ENCODE measurements around the gene PCSK2. TPM values are rescaled to one million over a fixed set of nuclear protein-coding genes. Genes with fewer than 3 reads are reported as not detected.
A peak's percentile ranks its signal among the peaks of the same experiment; 100 is the strongest.
"Not testable (repeated sequence)": the region's sequence is repeated elsewhere in the genome, so short reads cannot be mapped to it uniquely, and the experiment has no call there.

The PCSK2 gene, protein sequence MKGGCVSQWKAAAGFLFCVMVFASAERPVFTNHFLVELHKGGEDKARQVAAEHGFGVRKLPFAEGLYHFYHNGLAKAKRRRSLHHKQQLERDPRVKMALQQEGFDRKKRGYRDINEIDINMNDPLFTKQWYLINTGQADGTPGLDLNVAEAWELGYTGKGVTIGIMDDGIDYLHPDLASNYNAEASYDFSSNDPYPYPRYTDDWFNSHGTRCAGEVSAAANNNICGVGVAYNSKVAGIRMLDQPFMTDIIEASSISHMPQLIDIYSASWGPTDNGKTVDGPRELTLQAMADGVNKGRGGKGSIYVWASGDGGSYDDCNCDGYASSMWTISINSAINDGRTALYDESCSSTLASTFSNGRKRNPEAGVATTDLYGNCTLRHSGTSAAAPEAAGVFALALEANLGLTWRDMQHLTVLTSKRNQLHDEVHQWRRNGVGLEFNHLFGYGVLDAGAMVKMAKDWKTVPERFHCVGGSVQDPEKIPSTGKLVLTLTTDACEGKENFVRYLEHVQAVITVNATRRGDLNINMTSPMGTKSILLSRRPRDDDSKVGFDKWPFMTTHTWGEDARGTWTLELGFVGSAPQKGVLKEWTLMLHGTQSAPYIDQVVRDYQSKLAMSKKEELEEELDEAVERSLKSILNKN
- not detected for total RNA-seq

DNA sequence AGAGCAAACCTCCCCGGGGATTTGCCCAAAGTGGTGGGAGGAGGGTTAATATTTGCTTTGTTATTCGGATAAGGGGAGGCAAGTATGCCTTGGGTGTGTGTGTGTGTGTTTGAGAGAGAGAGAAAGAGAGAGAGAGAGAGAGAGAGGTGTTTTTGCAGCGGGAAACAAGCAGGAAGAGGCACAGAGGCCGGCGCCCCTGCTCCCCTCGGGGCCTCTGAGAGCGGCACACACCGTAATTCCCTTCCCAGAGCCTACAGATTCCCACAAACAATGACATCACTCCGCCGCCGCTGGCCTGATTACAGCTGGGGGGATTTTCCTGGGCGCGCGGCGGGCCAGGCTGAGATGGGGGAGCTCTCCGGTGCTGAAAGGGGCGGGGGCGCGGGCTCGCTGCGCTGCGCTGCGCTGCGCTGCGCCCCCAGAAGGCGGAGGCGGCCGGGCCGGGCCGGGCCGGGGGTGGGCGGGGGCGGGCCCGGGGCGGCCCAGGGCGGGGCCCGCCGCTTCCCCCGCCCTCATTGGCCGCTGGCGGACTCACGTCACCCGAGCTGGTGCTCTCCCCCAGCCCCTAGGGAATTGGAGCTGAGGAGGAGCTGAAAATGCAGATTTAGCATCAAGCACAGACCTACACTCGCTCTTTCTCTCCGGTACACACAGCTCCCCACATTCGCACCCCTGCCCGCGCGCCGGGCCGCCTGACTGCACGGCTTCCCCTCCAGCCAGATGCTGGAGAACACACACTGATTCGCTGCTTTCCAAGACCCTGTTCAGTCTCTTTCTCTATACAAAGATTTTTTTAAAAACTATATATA lies at the start of gene PCSK2:
Gene PCSK2, plus strand, starts transcription at position 631 of the 809 bp plus-strand sequence. CDS start 266 bp downstream, outside the sequence.
- peaks cover 54% of the 10 kb centered on the region for H3K27me3 Mint-ChIP-seq

DNA sequence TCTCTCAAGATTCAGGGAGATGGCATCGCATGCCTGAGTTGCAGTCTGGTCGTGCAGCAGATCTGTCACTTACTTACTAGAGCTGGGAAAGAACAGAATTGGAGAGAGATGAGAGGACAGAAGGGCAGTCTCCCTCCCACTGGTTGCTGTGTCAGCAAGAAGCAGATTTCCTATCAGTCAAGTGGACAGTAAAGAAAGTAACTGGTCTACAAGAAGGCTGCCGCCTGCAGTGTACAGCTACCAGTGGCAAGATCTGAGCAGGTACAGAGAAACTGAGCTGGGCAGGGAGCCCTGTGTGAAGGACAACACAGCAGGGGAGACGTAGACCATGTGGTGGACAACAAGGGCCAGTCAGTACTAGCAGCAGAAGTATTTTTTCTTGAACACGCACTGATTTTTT lies 49.5 kb upstream of the PCSK2 start:
- H3K27me3 Mint-ChIP-seq = peaks cover 4% of the 10 kb centered on the region
- H3K9me3 Mint-ChIP-seq = peaks cover 13% of the 10 kb centered on the region
- no peaks in the 10 kb centered on the region for H3K36me3 Mint-ChIP-seq (ENCODE audit: low read depth)
- ATAC-seq (replicated peaks) = no peak
- no peak overlapping the region for H3K27ac Mint-ChIP-seq
- no peak overlapping the region for H3K4me3 Mint-ChIP-seq
- no peaks in the 10 kb centered on the region for H3K4me1 Mint-ChIP-seq

More for the DNA sequence above, at the start of gene PCSK2:
- Mint-ChIP-seq H3K4me1 (no peaks in the 10 kb centered on the region), H3K4me3 (peak within 1 kb of the TSS; percentile 10), H3K9me3 (no peaks in the 10 kb centered on the region), H3K27ac (no peak within 1 kb of the TSS), H3K36me3 (ENCODE audit: low read depth) (no peaks in the 10 kb centered on the region)
- ATAC-seq (replicated peaks) = no peak

GRCh38 chr20:17179840-17180239 lies 47.0 kb upstream of the PCSK2 start:
- H3K27me3 Mint-ChIP-seq = peaks cover 4% of the 10 kb centered on the region

GRCh38 chr20:17189976-17190695 lies 36.7 kb upstream of the PCSK2 start:
- no peaks in the 10 kb centered on the region for H3K27me3 Mint-ChIP-seq
- no peak for ATAC-seq (replicated peaks)
- H3K4me1 Mint-ChIP-seq = no peaks in the 10 kb centered on the region
- no peak overlapping the region for H3K27ac Mint-ChIP-seq
- H3K36me3 Mint-ChIP-seq (ENCODE audit: low read depth) = no peaks in the 10 kb centered on the region
- no peak overlapping the region for H3K4me3 Mint-ChIP-seq
- peaks cover 6% of the 10 kb centered on the region for H3K9me3 Mint-ChIP-seq

More at GRCh38 chr20:17179840-17180239, 47.0 kb upstream of the PCSK2 start:
- Mint-ChIP-seq H3K4me3 (no peak overlapping the region), H3K9me3 (peaks cover 23% of the 10 kb centered on the region), H3K27ac (no peak overlapping the region), H3K36me3 (ENCODE audit: low read depth) (no peaks in the 10 kb centered on the region), H3K4me1 (no peaks in the 10 kb centered on the region)
- ATAC-seq (replicated peaks) = no peak

DNA sequence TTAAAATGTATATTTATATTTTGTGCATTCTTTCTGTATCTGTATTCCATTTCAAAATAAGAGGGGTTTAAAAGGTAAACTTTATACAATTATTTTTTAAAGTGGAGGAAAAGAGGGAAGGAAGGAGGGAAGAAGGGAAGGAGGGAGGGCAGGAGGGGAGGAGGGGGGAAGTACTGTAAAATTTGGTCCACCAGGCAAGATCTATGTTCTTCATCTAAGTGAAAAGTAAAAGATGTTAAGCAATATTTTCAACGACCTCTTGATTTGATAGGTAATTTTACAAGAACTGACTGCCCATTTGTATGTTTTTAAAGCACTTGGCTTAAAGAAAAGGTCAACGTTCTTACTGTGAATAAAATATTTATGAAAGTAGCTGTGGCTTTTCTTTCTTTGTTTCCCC lies 29.8 kb upstream of the PCSK2 start:
- Mint-ChIP-seq H3K9me3 (no peaks in the 10 kb centered on the region), H3K27ac (no peak overlapping the region), H3K4me1 (no peaks in the 10 kb centered on the region), H3K27me3 (peaks cover 8% of the 10 kb centered on the region), H3K36me3 (ENCODE audit: low read depth) (no peaks in the 10 kb centered on the region), H3K4me3 (no peak overlapping the region)
- ATAC-seq (replicated peaks) = no peak

DNA sequence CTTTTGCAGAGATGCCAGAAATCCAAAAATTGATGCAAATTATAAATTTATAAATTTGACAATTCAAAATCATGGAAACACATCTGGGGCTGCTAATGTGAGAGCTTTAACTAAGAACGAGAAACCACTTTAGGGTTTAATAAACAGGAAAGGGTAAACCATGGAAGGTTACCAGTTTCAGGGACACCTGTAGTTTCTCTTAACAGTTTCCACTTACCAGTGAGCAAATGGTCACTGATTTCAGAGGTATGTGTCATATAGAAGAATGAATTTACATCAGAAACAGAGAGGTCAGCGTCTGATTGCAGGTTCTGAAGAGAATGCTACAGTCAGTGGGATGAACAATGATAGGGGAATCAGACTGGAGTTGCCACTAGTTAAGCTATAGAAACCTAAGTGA lies 24.8 kb upstream of the PCSK2 start:
- ATAC-seq (replicated peaks) = no peak
- H3K4me1 Mint-ChIP-seq = no peaks in the 10 kb centered on the region
- H3K27me3 Mint-ChIP-seq = peaks cover 8% of the 10 kb centered on the region
- H3K36me3 Mint-ChIP-seq (ENCODE audit: low read depth) = no peaks in the 10 kb centered on the region
- H3K4me3 Mint-ChIP-seq = no peak overlapping the region
- no peaks in the 10 kb centered on the region for H3K9me3 Mint-ChIP-seq
- no peak overlapping the region for H3K27ac Mint-ChIP-seq

- Mint-ChIP-seq H3K36me3 (ENCODE audit: low read depth) (no peaks in the 10 kb centered on the region), H3K4me1 (no peaks in the 10 kb centered on the region), H3K4me3 (no peak overlapping the region), H3K27ac (no peak overlapping the region), H3K27me3 (peaks cover 8% of the 10 kb centered on the region), H3K9me3 (no peaks in the 10 kb centered on the region)
- no peak for ATAC-seq (replicated peaks)
Measured at GRCh38 chr20:17202673-17203072, 24.2 kb upstream of the PCSK2 start.

- H3K9me3 Mint-ChIP-seq = no peaks in the 10 kb centered on the region
- peaks cover 4% of the 10 kb centered on the region for H3K27me3 Mint-ChIP-seq
- no peak overlapping the region for H3K4me3 Mint-ChIP-seq
- no peaks in the 10 kb centered on the region for H3K36me3 Mint-ChIP-seq (ENCODE audit: low read depth)
- ATAC-seq (replicated peaks) = no peak
- H3K4me1 Mint-ChIP-seq = no peaks in the 10 kb centered on the region
- H3K27ac Mint-ChIP-seq = no peak overlapping the region
Measured at GRCh38 chr20:17205084-17205813, 21.6 kb upstream of the PCSK2 start.

DNA sequence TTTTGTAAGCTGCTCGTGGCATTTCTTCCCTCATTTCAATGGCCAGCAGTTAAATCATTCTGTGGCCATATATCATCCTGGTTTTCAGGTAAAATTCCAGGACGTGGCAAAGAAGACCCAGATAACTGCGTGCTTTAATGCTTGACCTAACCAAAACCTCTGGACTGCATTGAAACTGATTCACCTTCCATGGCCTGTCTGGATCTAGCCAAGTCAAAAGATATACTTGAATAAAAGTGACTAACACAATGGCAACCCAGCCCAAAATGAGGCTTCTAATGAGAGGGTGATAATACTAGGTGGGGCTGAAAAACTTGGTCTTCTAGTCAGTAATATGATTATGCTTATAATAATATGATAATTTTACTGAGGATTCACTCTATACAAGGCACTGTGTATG lies 16.5 kb upstream of the PCSK2 start:
- H3K9me3 Mint-ChIP-seq = no peaks in the 10 kb centered on the region
- no peaks in the 10 kb centered on the region for H3K27me3 Mint-ChIP-seq
- H3K4me3 Mint-ChIP-seq = no peak overlapping the region
- ATAC-seq (replicated peaks) = no peak
- no peak overlapping the region for H3K27ac Mint-ChIP-seq
- no peaks in the 10 kb centered on the region for H3K36me3 Mint-ChIP-seq (ENCODE audit: low read depth)
- no peaks in the 10 kb centered on the region for H3K4me1 Mint-ChIP-seq

DNA sequence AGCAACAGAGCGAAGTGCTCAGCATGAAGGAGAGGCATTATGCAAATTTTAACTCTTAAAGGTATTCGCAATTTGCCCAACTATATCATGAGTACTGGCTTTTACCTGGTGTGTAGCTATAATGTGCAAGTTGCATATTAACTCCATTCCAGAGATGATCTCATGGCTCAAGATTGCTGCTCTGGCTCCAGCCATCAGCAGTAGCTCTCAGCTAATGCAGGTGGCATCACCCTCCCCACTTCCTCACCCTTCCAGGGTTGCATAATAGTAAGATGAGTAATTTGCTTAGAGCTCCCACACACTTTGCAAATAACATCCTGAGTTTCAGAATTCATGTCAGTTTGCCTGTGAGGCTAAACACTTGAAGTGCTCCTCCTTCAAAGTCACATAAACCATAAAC lies 15.9 kb upstream of the PCSK2 start:
- Mint-ChIP-seq H3K9me3 (no peaks in the 10 kb centered on the region), H3K27ac (no peak overlapping the region), H3K27me3 (no peaks in the 10 kb centered on the region), H3K4me1 (no peaks in the 10 kb centered on the region), H3K4me3 (no peak overlapping the region), H3K36me3 (ENCODE audit: low read depth) (no peaks in the 10 kb centered on the region)
- ATAC-seq (replicated peaks) = no peak

DNA sequence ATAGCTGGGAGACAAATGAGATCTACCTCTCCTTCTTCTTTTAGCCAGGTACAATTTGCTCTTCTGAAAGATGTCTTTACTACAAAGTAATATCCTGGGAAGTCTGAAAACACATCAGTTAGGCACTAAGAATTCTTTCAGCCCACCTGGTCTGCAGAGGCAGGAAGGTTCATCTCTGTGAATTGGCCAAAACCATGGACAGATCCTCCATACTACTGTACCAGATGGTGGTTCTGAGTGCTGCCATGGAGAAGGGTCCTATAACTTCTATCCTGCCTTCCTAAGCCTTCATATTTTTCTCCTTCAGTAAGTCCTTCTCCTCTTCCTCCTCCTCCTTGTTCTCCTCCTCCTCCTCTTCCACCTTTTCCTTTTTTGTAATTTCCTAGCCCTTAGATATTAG lies 11.7 kb upstream of the PCSK2 start:
- Mint-ChIP-seq H3K9me3 (no peaks in the 10 kb centered on the region), H3K4me1 (no peaks in the 10 kb centered on the region), H3K36me3 (ENCODE audit: low read depth) (no peaks in the 10 kb centered on the region), H3K27me3 (no peaks in the 10 kb centered on the region), H3K4me3 (no peak overlapping the region), H3K27ac (no peak overlapping the region)
- no peak for ATAC-seq (replicated peaks)

DNA sequence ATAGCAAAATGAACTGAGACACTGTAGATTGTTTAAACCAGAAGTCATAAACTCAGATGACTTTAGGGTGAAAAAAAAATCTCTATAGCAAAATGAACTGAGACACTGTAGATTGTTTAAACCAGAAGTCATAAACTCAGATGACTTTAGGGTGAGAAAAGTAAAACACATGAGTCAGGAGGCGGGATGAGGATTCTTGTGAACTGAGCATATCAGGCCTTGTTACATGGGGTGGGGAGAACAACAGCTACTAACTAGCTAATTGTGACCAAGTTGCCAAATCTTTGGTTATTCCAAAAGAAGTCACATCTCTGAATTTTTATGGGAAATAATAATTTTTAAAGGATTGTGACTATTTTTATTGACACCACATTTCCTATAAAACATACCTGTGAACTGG lies 7.0 kb upstream of the PCSK2 start:
- not testable (repeated sequence) for H3K4me3 Mint-ChIP-seq; ATAC-seq (replicated peaks); H3K4me1 Mint-ChIP-seq; H3K27ac Mint-ChIP-seq; H3K36me3 Mint-ChIP-seq (ENCODE audit: low read depth); H3K9me3 Mint-ChIP-seq
- peaks cover 11% of the 10 kb centered on the region for H3K27me3 Mint-ChIP-seq

DNA sequence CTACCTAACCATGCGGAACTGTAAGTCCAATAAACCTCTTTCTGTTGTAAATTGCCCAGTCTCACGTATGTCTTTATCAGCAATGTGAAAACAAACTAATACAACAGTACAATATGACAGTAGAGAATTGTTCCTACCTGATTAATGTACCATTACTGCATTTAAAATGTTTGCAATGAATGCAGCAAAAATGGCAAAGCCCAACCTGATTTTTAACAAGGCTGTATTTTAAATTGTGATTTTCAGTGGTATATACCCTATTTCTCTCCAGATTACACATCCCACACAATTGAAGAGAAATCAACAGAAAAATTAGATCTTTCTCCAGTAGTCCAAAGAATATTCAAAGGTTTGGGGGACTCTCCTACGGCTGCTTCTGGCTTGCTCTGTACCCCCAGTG lies 3.3 kb upstream of the PCSK2 start:
- Mint-ChIP-seq H3K9me3 (no peaks in the 10 kb centered on the region), H3K27ac (no peak overlapping the region), H3K4me3 (no peak overlapping the region), H3K27me3 (peaks cover 39% of the 10 kb centered on the region), H3K36me3 (ENCODE audit: low read depth) (no peaks in the 10 kb centered on the region), H3K4me1 (no peaks in the 10 kb centered on the region)
- no peak for ATAC-seq (replicated peaks)
